Naive B cell (primary cell): ENCODE results near the gene MED13. TPM values are rescaled to one million over a fixed set of nuclear protein-coding genes. Genes with fewer than 3 reads are reported as not detected.

Source experiments
- ATAC-seq, 2 donors: fragments of 150-1000 bp; cut with Tn5 transposase; 2 replicates each; pipeline ENCODE4 v1.10.0; 2021; ENCODE audit warnings: low read depth in 2 of 2, mild to moderate bottlenecking in 2 of 2, moderate library complexity in 2 of 2
- DNase-seq: peaks from one replicate; pipeline ENCODE4 v3.0.0; 2022
- H3K27ac Mint-ChIP-seq, 6 donors: one replicate each; pipeline ENCODE4 v1.8.0; 2020 to 2022; ENCODE audit warnings: mild to moderate bottlenecking in 6 of 6, mixed read lengths in 6 of 6, moderate library complexity in 5 of 6, inconsistent platforms in 2 of 6
- H3K27me3 Mint-ChIP-seq, 3 donors: one replicate each; pipeline ENCODE4 v1.8.0; 2021 to 2022; ENCODE audit warnings: mixed read lengths in 3 of 3, mild to moderate bottlenecking in 1 of 3
- H3K36me3 Mint-ChIP-seq, 2 donors: one replicate each; pipeline ENCODE4 v1.8.0; 2020 to 2022; ENCODE audit warnings: mixed read lengths in 2 of 2, inconsistent platforms in 1 of 2, mild to moderate bottlenecking in 1 of 2
- H3K4me1 Mint-ChIP-seq, 3 donors: one replicate each; pipeline ENCODE4 v1.8.0; 2020 to 2022; ENCODE audit warnings: mixed read lengths in 3 of 3, inconsistent platforms in 1 of 3, mild to moderate bottlenecking in 1 of 3, moderate library complexity in 1 of 3
- H3K4me3 Mint-ChIP-seq, 8 donors: one replicate each; pipeline ENCODE4 v1.8.0; 2020 to 2022; ENCODE audit warnings: mild to moderate bottlenecking in 8 of 8, mixed read lengths in 8 of 8, moderate library complexity in 8 of 8, inconsistent platforms in 2 of 8
- H3K9me3 Mint-ChIP-seq, 7 donors: one replicate each; pipeline ENCODE4 v1.8.0; 2020 to 2022; ENCODE audit warnings: mixed read lengths in 7 of 7, mild to moderate bottlenecking in 5 of 7, inconsistent platforms in 2 of 7, moderate library complexity in 1 of 7
- polyA plus RNA-seq, 6 donors: library from polyadenylated mRNA; unstranded; fragments of 300-500 nt; fragmentation: Illumina TruSeq; gene quantifications; one replicate each; pipeline ENCODE4 v1.2.3, GENCODE V29; 2021; ENCODE audit warnings: low read depth in 6 of 6

Gene MED13, protein sequence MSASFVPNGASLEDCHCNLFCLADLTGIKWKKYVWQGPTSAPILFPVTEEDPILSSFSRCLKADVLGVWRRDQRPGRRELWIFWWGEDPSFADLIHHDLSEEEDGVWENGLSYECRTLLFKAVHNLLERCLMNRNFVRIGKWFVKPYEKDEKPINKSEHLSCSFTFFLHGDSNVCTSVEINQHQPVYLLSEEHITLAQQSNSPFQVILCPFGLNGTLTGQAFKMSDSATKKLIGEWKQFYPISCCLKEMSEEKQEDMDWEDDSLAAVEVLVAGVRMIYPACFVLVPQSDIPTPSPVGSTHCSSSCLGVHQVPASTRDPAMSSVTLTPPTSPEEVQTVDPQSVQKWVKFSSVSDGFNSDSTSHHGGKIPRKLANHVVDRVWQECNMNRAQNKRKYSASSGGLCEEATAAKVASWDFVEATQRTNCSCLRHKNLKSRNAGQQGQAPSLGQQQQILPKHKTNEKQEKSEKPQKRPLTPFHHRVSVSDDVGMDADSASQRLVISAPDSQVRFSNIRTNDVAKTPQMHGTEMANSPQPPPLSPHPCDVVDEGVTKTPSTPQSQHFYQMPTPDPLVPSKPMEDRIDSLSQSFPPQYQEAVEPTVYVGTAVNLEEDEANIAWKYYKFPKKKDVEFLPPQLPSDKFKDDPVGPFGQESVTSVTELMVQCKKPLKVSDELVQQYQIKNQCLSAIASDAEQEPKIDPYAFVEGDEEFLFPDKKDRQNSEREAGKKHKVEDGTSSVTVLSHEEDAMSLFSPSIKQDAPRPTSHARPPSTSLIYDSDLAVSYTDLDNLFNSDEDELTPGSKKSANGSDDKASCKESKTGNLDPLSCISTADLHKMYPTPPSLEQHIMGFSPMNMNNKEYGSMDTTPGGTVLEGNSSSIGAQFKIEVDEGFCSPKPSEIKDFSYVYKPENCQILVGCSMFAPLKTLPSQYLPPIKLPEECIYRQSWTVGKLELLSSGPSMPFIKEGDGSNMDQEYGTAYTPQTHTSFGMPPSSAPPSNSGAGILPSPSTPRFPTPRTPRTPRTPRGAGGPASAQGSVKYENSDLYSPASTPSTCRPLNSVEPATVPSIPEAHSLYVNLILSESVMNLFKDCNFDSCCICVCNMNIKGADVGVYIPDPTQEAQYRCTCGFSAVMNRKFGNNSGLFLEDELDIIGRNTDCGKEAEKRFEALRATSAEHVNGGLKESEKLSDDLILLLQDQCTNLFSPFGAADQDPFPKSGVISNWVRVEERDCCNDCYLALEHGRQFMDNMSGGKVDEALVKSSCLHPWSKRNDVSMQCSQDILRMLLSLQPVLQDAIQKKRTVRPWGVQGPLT (N-terminal part only)
- polyA plus RNA-seq: 1 to 10 TPM in 5 of 6 donors, under 1 TPM in 1; 0.60 to 8.6 (median 4.9) TPM

DNA sequence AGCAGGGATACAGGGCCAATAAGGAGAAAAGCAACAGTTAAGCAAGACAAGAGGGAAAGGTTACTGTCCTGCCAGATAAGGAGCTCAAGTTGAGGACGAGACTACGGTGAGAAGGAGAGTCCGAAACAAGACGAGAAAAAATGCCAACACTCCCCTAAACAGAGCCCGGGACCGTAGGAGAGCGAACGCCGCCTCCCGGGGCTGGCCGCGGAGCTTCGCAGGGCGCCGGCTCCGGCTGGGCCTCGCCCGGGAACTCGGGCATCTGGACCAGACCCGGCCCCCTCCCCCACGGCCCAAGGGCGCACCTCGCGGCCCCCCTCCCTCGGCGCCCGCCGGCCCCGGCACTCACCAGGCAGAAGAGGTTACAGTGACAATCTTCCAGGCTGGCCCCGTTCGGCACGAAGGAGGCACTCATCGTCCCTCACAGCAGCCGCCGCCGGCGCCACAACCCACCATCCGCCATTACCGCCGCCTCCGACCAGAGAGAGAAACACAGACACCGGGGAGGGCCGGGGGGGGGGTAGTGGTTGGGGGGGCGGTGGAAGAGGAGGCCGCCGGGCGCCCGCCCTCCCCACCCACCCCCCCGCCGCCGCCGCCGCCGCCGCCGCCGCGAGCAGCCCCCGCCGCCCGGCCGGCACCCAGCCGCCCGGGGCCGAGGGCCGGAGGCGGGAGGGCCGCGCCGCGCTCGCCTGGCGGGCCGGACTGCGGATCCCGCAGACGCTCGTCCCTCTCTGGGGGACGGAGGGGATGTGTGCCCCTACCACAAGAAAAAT lies at the start of gene MED13:
Gene MED13, minus strand, starts transcription at position 488 of the 773 bp plus-strand sequence. Its CDS starts 73 bp downstream, at position 415.
- Mint-ChIP-seq H3K27me3 (no peaks in the 10 kb centered on the region), H3K4me1 (peaks cover 35 to 39% (median 37%) of the 10 kb centered on the region in 3 donors), H3K27ac (peak within 1 kb of the TSS; percentile 96 to 99 (median 98)), H3K36me3 (peaks cover 8 to 11% of the 10 kb centered on the region in 2 donors), H3K9me3 (no peaks in the 10 kb centered on the region), H3K4me3 (peak within 1 kb of the TSS; percentile 84 to 100 (median 98))
- ATAC-seq (peak; percentile 30 to 34), DNase-seq (peak; percentile 56)

DNA sequence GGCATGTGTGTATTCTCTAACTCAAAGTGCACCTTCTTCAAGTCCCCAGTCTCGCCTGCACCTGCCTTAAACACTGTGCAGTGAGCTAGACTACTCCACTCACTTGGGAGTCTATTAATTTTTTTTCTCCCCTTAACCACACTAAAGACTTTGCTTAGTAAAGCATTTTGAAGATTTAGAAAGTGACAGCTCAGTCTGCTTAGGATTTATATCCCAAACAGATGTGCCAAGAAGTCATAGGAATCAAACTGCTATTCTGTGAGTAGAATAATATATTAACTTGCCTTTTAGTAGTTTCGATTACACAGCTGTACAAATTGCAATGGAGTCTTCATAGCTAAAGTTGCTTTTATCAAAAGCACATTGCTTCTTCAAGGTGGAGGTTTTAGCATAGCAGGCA lies 47.2 kb upstream of the MED13 start:
- H3K9me3 Mint-ChIP-seq: peaks cover 0 to 7% (median 2%) of the 10 kb centered on the region in 7 donors
- peaks cover 0 to 16% (median 5%) of the 10 kb centered on the region in 3 donors for H3K27me3 Mint-ChIP-seq
- no peaks in the 10 kb centered on the region for H3K36me3 Mint-ChIP-seq
- DNase-seq (no peak), ATAC-seq (no peak)
- H3K27ac Mint-ChIP-seq: no peak overlapping the region
- no peaks in the 10 kb centered on the region for H3K4me1 Mint-ChIP-seq
- H3K4me3 Mint-ChIP-seq: no peak overlapping the region

DNA sequence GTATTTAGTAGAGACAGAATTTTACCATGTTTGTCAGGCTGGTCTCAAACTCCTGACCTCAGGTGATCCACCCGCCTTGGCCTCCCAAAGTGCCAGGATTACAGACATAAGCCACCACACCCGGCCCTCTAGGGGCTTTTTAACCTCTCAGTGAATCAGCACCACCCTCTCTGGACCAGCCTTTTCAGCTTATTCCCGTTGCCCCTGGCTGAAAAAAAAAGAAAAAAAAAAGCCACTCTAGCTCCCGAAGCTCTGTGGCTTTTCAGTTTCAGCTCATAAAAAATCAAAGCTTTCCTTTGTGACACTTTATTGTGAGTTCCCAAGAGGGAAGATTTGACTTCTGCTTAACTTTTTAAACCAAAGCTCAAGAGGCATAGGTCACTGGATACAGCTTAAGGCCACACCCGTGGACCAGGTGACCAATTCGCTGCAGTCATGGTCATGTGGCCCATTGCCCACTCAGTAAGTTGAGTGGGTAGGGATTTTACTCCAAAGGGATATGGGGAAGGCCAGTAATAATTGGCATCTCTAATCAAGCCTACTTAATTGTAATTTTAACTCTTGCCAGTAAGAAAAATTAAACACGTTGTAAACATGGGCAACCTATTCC lies 46.6 kb upstream of the MED13 start:
- Mint-ChIP-seq H3K27ac (no peak overlapping the region), H3K27me3 (peaks cover 0 to 16% (median 5%) of the 10 kb centered on the region in 3 donors), H3K4me3 (no peak overlapping the region), H3K4me1 (no peaks in the 10 kb centered on the region), H3K36me3 (no peaks in the 10 kb centered on the region), H3K9me3 (peaks cover 0 to 7% (median 2%) of the 10 kb centered on the region in 7 donors)
- ATAC-seq (no peak), DNase-seq (no peak)

DNA sequence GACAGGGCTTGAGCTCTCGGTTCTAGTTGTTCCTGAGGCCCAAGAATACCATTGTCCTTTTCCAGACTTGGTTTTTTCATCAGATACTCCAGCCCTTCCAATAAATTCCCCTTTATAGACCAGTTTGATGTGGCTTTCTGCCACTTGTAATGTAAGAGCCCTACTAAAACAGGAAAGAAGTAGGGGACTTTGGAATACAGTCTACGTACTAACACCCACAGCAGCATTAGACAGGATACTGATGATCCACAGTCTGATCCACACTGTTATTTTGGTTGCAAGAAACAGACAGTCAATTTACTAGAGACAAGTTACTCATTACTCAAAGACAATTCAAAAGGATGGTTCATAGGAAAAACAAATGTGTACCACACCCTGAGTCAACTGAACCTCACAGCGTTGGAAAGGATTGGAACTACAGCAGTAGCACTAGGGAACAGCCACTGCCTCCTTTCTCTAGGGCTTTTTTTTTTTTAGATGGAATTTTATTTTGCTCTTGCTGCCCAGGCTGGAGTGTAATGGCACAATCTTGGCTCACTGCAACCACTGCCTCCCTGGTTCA lies 45.9 kb upstream of the MED13 start:
- Mint-ChIP-seq H3K4me3 (no peak overlapping the region), H3K36me3 (no peaks in the 10 kb centered on the region), H3K27me3 (peaks cover 0 to 16% (median 5%) of the 10 kb centered on the region in 3 donors), H3K27ac (no peak overlapping the region), H3K9me3 (peaks cover 0 to 7% (median 2%) of the 10 kb centered on the region in 7 donors), H3K4me1 (no peaks in the 10 kb centered on the region)
- no peak for ATAC-seq
- DNase-seq: no peak

DNA sequence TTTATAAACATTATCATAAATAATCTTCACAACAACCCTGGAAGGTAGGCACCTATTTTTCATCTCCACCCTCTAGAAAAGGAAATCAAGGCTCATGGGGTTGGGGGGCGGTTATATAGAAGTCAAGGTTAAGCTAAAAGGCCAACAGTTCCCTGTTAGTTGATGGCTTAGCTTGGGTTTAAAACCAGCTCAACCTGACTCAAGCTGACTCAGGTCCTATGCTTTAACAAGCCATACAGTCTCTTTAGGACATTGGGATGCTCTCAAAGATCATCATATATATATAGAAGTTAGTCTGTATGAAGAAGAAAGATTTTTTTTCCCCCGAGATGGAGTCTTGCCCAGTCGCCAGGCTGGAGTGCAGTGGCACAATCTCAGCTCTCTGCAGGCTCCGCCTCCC lies 44.8 kb upstream of the MED13 start:
- ATAC-seq (no peak), DNase-seq (no peak)
- H3K4me1 Mint-ChIP-seq: no peaks in the 10 kb centered on the region
- peaks cover 0 to 7% (median 2%) of the 10 kb centered on the region in 7 donors for H3K9me3 Mint-ChIP-seq
- peaks cover 5 to 22% (median 9%) of the 10 kb centered on the region in 3 donors for H3K27me3 Mint-ChIP-seq
- H3K27ac Mint-ChIP-seq: no peak overlapping the region
- no peaks in the 10 kb centered on the region for H3K36me3 Mint-ChIP-seq
- no peak overlapping the region for H3K4me3 Mint-ChIP-seq

DNA sequence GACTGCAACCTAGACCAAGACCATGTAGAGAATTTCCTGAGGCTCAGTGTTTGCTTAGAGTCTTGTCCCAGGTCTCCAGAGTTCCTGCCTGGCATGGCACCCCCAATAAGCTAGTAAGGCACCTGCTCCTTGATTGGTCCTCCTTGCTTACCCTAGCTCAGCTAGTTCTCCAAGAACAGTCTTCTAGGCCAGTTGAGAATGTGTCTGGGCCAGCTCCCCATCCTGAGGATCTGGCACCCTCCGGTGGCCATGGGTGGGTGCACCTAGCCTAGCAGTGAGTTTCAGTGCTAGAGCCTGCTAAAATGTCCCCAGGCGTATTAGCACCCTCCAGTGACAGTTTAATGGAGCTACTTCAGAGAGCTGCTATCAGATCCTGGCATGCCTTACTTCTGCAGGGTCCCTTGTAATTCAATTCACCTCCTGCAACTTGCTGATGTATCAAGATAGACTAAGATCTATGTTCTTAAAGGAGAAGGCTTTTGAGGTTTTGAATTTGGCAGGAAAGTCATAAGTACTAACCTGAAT lies 44.4 kb upstream of the MED13 start:
- no peaks in the 10 kb centered on the region for H3K36me3 Mint-ChIP-seq
- peak overlapping the region in 2 of 6 donors; percentile 69 to 72 for H3K27ac Mint-ChIP-seq
- peak; percentile 98 for ATAC-seq
- peaks cover 5 to 22% (median 10%) of the 10 kb centered on the region in 3 donors for H3K27me3 Mint-ChIP-seq
- H3K4me3 Mint-ChIP-seq: peak overlapping the region in 1 of 8 donors; percentile 25
- DNase-seq: peak; percentile 44
- H3K9me3 Mint-ChIP-seq: peaks cover 0 to 7% (median 2%) of the 10 kb centered on the region in 7 donors
- no peaks in the 10 kb centered on the region for H3K4me1 Mint-ChIP-seq

DNA sequence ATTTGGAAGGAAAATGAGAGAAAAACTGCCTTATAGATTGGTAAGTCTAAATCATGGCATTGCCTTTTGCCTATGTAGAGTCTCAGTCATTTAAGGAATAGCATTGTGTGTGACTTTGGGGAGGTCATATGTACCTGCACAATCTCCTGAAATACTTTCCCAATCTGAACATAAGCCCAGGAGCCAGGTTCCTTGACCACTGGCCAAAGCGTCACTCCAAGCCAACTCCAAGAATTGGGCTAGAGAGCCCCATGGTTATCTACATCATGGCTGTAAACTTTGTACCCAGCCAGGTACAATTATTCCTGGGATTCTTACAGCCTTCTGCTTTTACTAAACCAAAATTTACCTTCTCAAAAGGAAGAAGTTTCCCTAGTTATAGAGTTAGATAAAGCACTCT lies 40.8 kb upstream of the MED13 start:
- Mint-ChIP-seq H3K4me1 (no peaks in the 10 kb centered on the region), H3K27me3 (peaks cover under 1 to 10% (median 7%) of the 10 kb centered on the region in 3 donors), H3K36me3 (no peaks in the 10 kb centered on the region), H3K27ac (no peak overlapping the region), H3K4me3 (no peak overlapping the region), H3K9me3 (no peaks in the 10 kb centered on the region)
- ATAC-seq: no peak
- no peak for DNase-seq

DNA sequence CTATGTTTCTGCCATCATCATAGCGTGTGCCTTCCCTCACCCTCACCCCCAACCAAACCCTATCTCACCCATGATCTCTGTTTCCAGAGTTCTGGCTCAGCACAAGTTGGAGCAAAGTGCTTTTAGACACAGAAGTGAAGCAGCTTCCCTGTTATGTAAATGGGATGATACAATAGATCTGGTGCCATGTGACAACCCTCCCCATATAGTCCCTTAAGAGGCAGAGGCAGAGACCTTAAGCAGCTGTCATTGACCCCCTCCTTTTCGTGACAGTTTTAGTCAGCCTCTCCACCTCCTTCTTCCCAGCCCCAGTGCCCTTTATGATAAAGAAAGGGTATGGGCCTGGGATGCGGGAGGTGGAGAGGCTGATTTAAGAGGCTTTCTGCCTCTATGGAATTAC lies 40.3 kb upstream of the MED13 start:
- H3K4me1 Mint-ChIP-seq: peaks cover 0 to 2% (median 0%) of the 10 kb centered on the region in 3 donors
- no peak overlapping the region for H3K27ac Mint-ChIP-seq
- H3K4me3 Mint-ChIP-seq: no peak overlapping the region
- H3K36me3 Mint-ChIP-seq: no peaks in the 10 kb centered on the region
- no peak for ATAC-seq
- H3K27me3 Mint-ChIP-seq: peaks cover 0 to 10% (median 6%) of the 10 kb centered on the region in 3 donors
- no peaks in the 10 kb centered on the region for H3K9me3 Mint-ChIP-seq
- DNase-seq: no peak

DNA sequence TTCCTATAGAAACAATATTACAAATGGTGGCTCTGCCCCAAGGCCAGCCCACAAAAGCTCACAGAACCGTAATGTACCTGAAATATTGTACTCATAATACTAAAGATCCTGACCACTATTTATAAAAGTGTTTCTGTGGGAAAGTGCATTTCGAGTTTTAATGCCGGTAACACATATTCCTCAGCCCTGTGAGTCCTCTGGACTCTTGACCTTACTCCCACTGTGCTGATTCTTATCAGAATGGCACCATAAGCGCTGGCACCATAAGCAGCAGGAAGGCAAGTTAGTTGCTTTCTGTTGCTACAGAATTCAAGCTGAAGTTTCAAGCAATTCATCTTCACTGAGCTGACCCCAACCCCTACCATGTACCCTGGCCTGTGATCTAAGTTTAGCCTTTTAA lies 36.4 kb upstream of the MED13 start:
- H3K27me3 Mint-ChIP-seq: peaks cover 0 to 10% (median 6%) of the 10 kb centered on the region in 3 donors
- peaks cover 21 to 31% (median 22%) of the 10 kb centered on the region in 3 donors for H3K4me1 Mint-ChIP-seq
- H3K4me3 Mint-ChIP-seq: no peak overlapping the region
- H3K27ac Mint-ChIP-seq: no peak overlapping the region
- no peak for ATAC-seq
- no peaks in the 10 kb centered on the region for H3K36me3 Mint-ChIP-seq
- peaks cover 0 to 4% (median 0%) of the 10 kb centered on the region in 7 donors for H3K9me3 Mint-ChIP-seq
- DNase-seq: no peak

DNA sequence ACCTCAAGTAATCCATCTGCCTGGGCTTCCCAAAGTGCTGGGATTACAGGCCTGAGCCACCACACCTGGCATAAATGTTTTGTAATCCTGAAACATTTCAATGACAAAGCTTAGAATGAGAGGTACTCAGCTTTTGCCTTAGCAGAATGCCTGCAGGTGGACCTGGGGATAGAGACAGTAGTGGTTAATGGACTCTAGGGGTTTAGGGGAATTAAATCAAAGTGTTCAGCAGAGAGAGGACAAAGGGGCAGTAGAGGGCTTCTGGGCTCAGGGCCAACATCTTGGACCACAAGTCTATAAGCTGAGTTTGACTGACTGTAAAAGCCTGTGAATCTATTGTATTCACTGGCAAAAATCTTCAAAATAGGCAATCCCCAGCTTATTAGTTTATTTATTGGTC lies 36.0 kb upstream of the MED13 start:
- peaks cover 0 to 4% (median 0%) of the 10 kb centered on the region in 7 donors for H3K9me3 Mint-ChIP-seq
- DNase-seq (no peak), ATAC-seq (no peak)
- H3K4me3 Mint-ChIP-seq: no peak overlapping the region
- peaks cover 0 to 10% (median 6%) of the 10 kb centered on the region in 3 donors for H3K27me3 Mint-ChIP-seq
- no peak overlapping the region for H3K27ac Mint-ChIP-seq
- H3K4me1 Mint-ChIP-seq: peaks cover 21 to 31% (median 22%) of the 10 kb centered on the region in 3 donors
- no peaks in the 10 kb centered on the region for H3K36me3 Mint-ChIP-seq

DNA sequence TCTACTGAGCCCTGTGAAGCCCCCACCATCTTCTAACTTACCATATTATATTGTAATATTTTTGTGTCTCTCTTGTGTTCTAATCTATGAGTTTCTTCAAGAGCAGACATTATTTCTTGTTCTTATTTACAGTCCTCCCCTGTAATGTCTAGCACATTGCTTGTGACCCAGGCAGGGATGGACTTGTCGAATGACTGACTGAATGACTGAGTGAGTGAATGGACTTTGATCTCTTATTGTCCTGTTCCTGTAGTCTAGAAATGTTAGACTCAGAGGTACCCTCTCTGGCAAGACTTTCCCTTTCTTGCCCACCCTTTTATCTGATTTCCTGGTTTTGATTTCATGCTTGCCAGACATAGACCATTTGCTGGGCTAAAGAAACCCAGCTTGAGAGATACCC lies 35.0 kb upstream of the MED13 start:
- Mint-ChIP-seq H3K4me3 (peak overlapping the region in 1 of 8 donors; percentile 30), H3K27ac (peak overlapping the region in 1 of 6 donors; percentile 59), H3K27me3 (peaks cover 0 to 2% (median 2%) of the 10 kb centered on the region in 3 donors), H3K4me1 (peaks cover 21 to 31% (median 22%) of the 10 kb centered on the region in 3 donors), H3K36me3 (no peaks in the 10 kb centered on the region), H3K9me3 (peaks cover 0 to 4% (median 0%) of the 10 kb centered on the region in 7 donors)
- DNase-seq: no peak
- ATAC-seq: no peak
